RWPE2 (cell line): ENCODE results near the gene TLL2.

Source experiments
- ATAC-seq: fragments of 200-7000 bp; cut with Tn5 transposase; 3 replicates; pipeline ENCODE4 v1.9.1; 2021; ENCODE audit warnings: low read depth
- DNase-seq: peaks from one replicate; pipeline ENCODE4 v3.0.0-alpha.2; 2020; ENCODE audit warnings: low spot score
- H3K27ac ChIP-seq: fragments of 450-650 bp; 2 replicates; pipeline ENCODE4 v1.5.1; 2017; ENCODE audit warnings: mild to moderate bottlenecking; ENCODE audit not compliant: poor library complexity, severe bottlenecking
- H3K27me3 ChIP-seq: fragments of 250-450 bp; sonication (Bioruptor Pico); 2 replicates; pipeline ENCODE4 v1.5.1; 2021; ENCODE audit warnings: mild to moderate bottlenecking, moderate library complexity; ENCODE audit not compliant: insufficient read depth, poor library complexity, severe bottlenecking
- H3K36me3 ChIP-seq: fragments of 250-450 bp; sonication (Bioruptor Pico); 2 replicates; pipeline ENCODE4 v1.5.1; 2020; ENCODE audit warnings: low read depth, mild to moderate bottlenecking, moderate library complexity
- H3K4me1 ChIP-seq: fragments of 250-450 bp; sonication (Bioruptor Pico); 2 replicates; pipeline ENCODE4 v1.5.1; 2021; ENCODE audit warnings: mild to moderate bottlenecking, moderate library complexity; ENCODE audit not compliant: insufficient read depth, poor library complexity, severe bottlenecking
- H3K4me3 ChIP-seq: fragments of 250-450 bp; sonication (Bioruptor Pico); 2 replicates; pipeline ENCODE4 v1.5.1; 2021; ENCODE audit warnings: mild to moderate bottlenecking, moderate library complexity; ENCODE audit not compliant: severe bottlenecking
- H3K9me3 ChIP-seq: fragments of 250-450 bp; sonication (Bioruptor Pico); 2 replicates; pipeline ENCODE4 v1.5.1; 2021; ENCODE audit warnings: mild to moderate bottlenecking, moderate library complexity; ENCODE audit not compliant: severe bottlenecking
- CTCF ChIP-seq: fragments of 450-650 bp; IDR thresholded peaks from one replicate; pipeline ENCODE4 v1.5.1; 2017; ENCODE audit warnings: mild to moderate bottlenecking, moderate library complexity; ENCODE audit not compliant: poor library complexity, severe bottlenecking

Gene TLL2

DNA sequence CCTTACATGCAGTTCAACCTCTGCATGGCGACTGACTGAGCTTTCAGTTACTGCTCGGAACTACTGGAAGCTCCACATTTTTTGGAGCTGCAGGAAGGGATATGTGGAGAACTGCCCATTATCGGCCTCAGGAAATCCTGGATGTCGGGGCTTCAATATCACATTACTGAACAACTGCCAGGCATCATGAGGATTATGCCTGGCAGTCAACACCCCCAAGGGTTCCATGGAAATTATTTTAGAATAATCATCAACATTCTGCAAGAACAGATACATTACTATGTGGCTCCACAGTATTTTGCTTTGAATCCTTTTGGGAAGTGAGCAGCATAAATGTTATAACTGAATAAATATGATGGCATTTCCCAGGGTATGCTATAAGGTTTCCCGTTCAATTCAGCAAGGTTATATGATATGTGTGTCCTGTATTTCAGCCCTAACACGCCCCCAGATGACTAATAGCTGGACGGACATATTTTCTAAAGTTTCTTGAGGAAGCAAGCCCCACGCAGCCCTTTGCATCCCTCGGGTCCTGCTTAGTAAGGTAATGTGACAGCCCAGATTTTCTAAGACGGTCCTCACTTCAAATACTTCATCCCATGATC lies 101.9 kb downstream of the TLL2 start:
- Histone ChIP-seq H3K4me3 (no peak overlapping the region), H3K9me3 (no peaks in the 10 kb centered on the region), H3K36me3 (no peaks in the 10 kb centered on the region), H3K27ac (no peak overlapping the region), H3K4me1 (no peaks in the 10 kb centered on the region), H3K27me3 (no peaks in the 10 kb centered on the region)
- no peak for TF ChIP-seq CTCF
- DNase-seq (no peak), ATAC-seq (no peak)

- H3K4me1 ChIP-seq, result no peaks in the 10 kb centered on the region
- H3K36me3 ChIP-seq, result no peaks in the 10 kb centered on the region
- no peak for ATAC-seq
- no peaks in the 10 kb centered on the region for H3K9me3 ChIP-seq
- no peak for DNase-seq
- no peak overlapping the region for H3K4me3 ChIP-seq
- no peak for TF ChIP-seq CTCF
- no peaks in the 10 kb centered on the region for H3K27me3 ChIP-seq
- H3K27ac ChIP-seq, result no peak overlapping the region
Observed at GRCh38 chr10:96410296-96410695, 103.4 kb downstream of the TLL2 start.

GRCh38 chr10:96408201-96408600 lies 105.5 kb downstream of the TLL2 start:
- Histone ChIP-seq H3K9me3 (no peaks in the 10 kb centered on the region), H3K36me3 (no peaks in the 10 kb centered on the region), H3K27me3 (no peaks in the 10 kb centered on the region), H3K4me3 (no peak overlapping the region), H3K27ac (no peak overlapping the region), H3K4me1 (no peaks in the 10 kb centered on the region)
- ATAC-seq (no peak), DNase-seq (no peak)
- TF ChIP-seq CTCF, result no peak

- DNase-seq, result no peak
- peaks cover 4% of the 10 kb centered on the region for H3K27me3 ChIP-seq
- no peaks in the 10 kb centered on the region for H3K9me3 ChIP-seq
- ATAC-seq, result no peak
- H3K4me1 ChIP-seq, result no peaks in the 10 kb centered on the region
- no peaks in the 10 kb centered on the region for H3K36me3 ChIP-seq
- no peak for TF ChIP-seq CTCF
- H3K4me3 ChIP-seq, result no peak overlapping the region
- H3K27ac ChIP-seq, result no peak overlapping the region
Observed at GRCh38 chr10:96407560-96408069, 106.1 kb downstream of the TLL2 start.

- Histone ChIP-seq H3K36me3 (no peaks in the 10 kb centered on the region), H3K27me3 (peaks cover 14% of the 10 kb centered on the region), H3K4me3 (no peak overlapping the region), H3K4me1 (no peaks in the 10 kb centered on the region), H3K27ac (no peak overlapping the region), H3K9me3 (no peaks in the 10 kb centered on the region)
- DNase-seq (no peak), ATAC-seq (no peak)
- TF ChIP-seq CTCF, result no peak
Observed at GRCh38 chr10:96406091-96406490, 107.6 kb downstream of the TLL2 start.
